Activated CD4-positive, alpha-beta T cell treated with anti-CD3 and anti-CD28 coated beads, Interleukin-10, Interleukin-2, amounts not matched to agents 100 ng/mL and 50 ng/mL, durations not matched to agents 16 hours and 8 hours (primary cell): ENCODE data around the gene NEGR1.

Source experiments
- DNase-seq: peaks from one replicate; pipeline ENCODE4 v3.0.0-alpha.2; 2020

The NEGR1 gene

DNA sequence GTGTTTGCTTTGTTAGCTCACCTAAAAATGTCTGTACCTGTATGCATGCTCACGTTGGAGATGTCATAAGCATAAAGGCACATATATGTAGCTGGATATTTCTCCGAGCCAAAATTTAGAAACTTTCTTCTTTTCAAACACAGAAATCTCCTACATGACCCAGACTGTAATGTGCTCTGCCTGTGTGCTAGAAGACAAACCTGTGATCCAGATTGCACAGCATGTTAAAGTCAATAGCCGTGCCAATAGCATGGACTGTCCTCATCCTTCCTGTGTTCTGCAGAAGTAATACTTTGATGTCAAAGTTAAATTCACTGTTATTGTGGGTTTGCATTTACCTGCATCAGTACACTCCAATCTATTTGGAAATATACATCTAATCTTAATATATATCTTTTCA is 855.3 kb downstream of the NEGR1 start:
- DNase-seq = no peak

- no peak for DNase-seq
These were observed 857.8 kb downstream of the NEGR1 start for GRCh38 chr1:71424536-71424935.

- DNase-seq = no peak
These were observed 860.1 kb downstream of the NEGR1 start for GRCh38 chr1:71422221-71422620.

DNA sequence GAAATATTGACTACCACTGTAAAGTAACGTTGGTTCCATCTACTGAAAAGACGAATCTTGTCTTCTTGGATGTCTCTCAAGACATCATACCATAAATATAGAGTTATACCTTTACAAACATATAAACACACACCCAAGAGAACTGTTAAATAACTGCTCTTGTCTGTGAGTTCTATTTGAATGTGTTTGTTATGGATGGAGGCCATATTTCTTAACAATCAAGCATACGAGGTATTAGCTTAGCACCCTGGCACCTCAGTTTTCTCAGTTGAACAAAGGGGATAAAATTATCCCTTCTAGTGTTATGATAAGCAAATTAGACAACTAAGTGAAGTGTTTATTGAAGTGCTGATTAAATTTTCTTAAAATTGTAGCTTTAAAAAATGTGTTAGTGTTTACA is 864.9 kb downstream of the NEGR1 start:
- no peak for DNase-seq

- DNase-seq = no peak
These were observed 868.2 kb downstream of the NEGR1 start for GRCh38 chr1:71414179-71414578.

DNA sequence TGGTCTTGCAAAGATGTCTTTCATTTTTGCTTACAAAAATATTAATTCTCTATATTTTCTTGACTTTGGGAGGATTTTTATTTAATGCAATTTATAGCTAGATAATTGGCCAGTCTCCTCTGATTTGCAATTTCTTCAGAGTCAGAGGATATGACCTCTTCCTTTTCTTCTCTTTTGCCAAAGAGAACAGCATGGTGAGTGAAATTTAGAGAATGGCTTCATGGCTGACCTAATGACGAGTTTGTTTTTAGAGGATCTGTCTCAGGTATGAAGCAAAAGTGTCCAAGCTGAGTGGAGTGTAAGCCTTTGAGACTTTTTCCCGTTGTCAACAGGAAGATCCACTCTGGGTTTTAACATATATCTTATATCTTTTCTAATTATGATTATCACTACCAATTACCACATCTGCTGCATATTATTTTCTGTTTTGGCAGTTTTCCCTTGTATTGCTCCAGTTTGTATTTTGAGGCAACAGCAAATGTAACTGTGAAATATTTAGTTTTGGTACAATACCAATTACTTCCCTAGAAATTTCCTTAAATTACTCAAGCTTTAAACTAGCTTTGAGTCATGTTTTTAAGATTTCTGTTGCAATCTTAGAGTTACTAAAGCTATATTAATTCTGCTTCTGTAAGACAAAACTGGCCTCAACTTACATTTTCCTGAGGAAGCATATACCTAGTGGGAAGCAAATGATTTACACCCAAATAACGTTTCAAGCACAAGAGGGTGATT is 868.7 kb downstream of the NEGR1 start:
- DNase-seq = no peak

DNA sequence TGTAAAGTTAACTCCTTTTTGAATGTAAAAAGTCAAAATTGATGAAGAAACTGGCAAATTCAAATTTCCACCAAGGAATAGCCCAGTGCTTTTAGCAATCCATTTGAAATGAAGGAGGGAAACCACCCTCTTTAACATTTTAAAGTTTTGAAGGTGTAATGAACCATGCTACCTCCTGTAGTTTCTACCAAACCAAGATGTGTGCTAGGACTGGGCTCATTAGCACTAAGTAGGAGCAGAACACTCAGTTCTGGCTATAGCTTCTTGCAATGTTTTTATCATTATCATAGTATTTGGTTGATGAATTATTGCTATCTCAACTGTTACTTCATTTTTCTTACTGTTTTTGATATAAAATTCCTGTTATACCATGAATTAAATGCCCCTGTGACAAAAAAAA is 882.3 kb downstream of the NEGR1 start:
- no peak for DNase-seq

- DNase-seq = no peak
These were observed 882.7 kb downstream of the NEGR1 start for GRCh38 chr1:71399594-71399993.

GRCh38 chr1:71393301-71393700 is 889.0 kb downstream of the NEGR1 start:
- DNase-seq = no peak

GRCh38 chr1:71390518-71390917 is 891.8 kb downstream of the NEGR1 start:
- no peak for DNase-seq

- no peak for DNase-seq
These were observed 904.5 kb downstream of the NEGR1 start for GRCh38 chr1:71377886-71378285.

DNA sequence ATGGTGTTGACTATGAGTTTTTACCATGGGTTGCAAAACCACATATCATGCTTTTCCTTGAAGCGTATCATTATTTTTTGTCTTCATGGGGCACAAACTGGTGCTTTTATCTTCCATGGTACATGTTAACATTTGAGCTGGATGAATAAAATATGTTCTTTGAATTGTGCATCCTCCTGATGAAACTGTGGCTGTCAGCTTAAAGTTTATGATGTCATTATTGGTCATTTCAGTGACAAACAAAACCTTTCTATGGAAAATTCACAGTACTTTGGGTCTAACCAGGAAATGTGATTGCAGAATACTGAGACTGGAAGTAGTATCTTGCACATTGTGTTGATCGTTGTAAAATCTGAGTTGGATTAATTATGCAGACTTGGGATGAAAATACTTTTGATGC is 909.8 kb downstream of the NEGR1 start:
- no peak for DNase-seq

DNA sequence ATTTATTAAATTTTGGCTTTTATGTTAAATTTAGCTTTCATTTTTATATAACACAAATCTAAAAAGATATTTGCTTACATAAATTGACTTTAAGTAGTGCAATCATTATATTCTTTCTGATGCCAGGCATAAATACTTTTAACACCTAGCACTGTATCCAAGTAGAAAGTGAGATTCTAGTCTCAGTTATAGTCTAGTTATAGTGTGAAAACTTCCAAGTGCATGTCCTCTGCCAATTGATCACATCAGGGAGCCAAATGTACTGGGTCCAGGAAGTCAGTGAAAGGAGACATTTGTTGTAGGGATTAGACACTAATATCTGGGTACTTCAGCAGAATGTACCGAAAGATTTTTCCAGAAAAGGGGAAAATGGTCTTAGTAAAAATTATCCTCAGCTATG is 910.8 kb downstream of the NEGR1 start:
- DNase-seq = no peak

- no peak for DNase-seq
These were observed 918.1 kb downstream of the NEGR1 start for GRCh38 chr1:71364236-71364635.

DNA sequence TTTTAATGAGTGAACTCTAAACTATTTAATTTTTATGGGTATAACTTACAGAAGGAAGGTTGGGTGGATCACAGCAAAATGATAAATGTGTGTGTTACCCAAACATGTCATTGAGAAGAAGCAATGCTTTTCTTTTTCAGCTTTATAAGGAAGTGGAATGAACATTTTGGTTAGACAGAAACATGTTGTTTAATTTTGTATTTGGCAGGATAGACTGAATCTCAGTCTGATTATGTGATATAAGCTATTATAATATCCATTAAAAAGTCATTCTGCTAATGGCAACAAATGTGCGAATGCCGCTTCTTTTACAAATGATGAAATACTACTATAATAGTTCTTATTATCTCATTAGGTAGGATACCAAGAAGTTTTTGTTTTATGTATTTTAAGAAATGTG is 919.6 kb downstream of the NEGR1 start:
- DNase-seq = no peak

- DNase-seq = no peak
These were observed 920.3 kb downstream of the NEGR1 start for GRCh38 chr1:71362076-71362475.

DNA sequence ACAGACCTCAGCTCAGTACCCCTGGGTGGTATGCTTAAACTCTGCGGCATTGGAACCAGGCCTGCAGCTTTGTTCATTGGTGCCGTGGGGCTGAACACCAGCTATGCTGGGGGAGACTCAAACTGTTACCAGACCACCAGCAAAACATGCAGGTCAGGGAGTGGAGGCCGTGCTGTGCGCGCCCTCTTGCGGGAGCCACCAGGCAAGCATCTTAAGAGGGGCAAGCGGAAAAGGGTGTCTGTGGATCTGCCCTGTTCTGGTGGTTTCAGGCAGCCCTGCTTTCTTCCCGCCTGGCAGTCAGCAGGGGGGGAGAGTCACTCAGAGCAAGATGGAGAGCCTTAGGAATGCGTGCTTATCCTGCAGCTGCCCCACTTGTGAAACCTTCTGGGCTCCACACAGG is 924.6 kb downstream of the NEGR1 start:
- no peak for DNase-seq

GRCh38 chr1:71351438-71351837 is 930.9 kb downstream of the NEGR1 start:
- no peak for DNase-seq

DNA sequence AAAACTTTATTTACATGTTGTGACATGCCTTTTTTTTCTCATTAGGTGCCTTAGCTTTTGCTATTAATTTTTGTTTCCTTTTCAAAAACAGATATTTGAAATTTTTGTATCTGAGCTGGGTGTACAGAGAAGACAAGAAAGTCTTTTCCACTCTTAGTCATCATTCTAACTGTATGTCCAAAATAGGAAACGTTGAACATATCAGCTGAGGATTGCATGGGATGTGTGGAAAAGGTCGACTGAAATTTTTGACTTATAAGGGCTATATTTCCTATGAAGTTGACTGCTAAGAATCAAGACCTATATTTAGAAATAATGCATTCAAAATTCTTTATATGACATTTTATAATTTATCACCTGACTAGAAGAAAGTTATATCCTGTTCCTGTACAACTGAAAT is 931.5 kb downstream of the NEGR1 start:
- no peak for DNase-seq

DNA sequence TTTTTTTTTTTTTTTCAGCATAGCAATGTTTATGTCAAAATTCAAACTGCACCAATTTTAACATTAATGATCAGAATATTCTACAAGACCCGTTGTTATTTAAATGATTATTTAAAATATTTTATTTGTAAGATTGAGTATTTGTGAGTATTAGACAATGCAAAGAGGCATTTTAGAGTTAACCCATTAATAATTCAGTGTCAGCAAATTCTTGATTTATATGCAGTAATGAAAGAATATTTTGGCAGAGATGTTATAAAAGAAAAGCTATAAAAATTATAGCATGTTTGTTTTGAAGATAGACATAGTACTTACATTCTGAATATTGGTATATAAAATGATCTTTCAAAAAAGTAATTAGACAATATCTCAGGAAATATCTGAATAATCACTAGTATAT is 932.0 kb downstream of the NEGR1 start:
- DNase-seq = no peak
